A673 (cell line): ENCODE results near the gene TP53TG3E.
"Not testable (repeated sequence)": the region's sequence is repeated elsewhere in the genome, so short reads cannot be mapped to it uniquely, and the experiment has no call there.

Experiments
- EZH2 ChIP-seq: fragments of 200-600 bp; sonication (generic); IDR thresholded peaks from 2 replicates; pipeline ENCODE4 v1.6.1; 2017; ENCODE audit warnings: borderline replicate concordance, low read depth, mild to moderate bottlenecking, mixed read lengths, antibody characterized with exemption, low read length; ENCODE audit not compliant: poor library complexity, severe bottlenecking
- TF ChIP-seq, protein P1 (sequence below): fragments of 300-800, 200-600 bp; sonication (generic); conservative IDR thresholded peaks from 2 replicates; pipeline ENCODE4 v1.5.1; 2017; ENCODE audit warnings: low read depth, mild to moderate bottlenecking, antibody characterized with exemption, low read length, moderate library complexity, mixed read lengths

DNA sequence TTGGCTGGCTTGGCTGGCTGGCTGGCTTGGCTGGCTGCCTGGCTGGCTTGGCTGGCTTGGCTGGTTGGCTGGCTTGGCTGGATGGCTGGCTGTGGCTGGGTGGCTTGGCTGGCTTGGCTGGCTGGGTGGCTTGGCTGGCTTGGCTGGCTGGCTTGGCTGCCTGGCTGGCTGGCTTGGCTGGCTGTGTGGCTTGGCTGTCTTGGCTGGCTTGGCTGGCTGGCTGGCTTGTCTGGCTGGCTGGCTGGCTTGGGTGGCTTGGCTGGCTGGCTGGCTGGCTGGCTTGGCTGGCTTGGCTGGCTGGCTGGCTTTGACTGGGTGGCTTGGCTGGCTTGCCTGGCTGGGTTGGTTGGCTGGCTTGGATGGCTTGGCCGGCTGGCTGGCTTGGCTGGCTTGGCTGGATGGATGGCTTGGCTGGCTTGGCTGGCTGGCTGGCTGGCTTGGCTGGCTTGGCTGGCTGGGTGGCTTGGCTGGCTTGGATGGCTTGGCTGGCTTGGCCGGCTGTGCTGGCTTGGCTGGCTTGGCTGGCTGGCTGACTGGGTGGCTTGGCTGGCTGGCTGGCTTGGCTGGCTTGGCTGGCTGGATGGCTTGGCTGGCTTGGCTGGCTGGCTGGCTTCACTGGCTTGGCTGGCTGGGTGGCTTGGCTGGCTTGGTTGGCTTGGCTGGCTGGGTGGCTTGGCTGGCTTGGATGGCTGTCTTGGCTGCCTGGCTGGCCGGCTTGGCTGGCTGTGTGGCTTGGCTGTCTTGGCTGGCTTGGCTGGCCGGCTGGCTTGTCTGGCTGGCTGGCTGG is 32.3 kb downstream of the TP53TG3E start:
- TF ChIP-seq, protein P1, sequence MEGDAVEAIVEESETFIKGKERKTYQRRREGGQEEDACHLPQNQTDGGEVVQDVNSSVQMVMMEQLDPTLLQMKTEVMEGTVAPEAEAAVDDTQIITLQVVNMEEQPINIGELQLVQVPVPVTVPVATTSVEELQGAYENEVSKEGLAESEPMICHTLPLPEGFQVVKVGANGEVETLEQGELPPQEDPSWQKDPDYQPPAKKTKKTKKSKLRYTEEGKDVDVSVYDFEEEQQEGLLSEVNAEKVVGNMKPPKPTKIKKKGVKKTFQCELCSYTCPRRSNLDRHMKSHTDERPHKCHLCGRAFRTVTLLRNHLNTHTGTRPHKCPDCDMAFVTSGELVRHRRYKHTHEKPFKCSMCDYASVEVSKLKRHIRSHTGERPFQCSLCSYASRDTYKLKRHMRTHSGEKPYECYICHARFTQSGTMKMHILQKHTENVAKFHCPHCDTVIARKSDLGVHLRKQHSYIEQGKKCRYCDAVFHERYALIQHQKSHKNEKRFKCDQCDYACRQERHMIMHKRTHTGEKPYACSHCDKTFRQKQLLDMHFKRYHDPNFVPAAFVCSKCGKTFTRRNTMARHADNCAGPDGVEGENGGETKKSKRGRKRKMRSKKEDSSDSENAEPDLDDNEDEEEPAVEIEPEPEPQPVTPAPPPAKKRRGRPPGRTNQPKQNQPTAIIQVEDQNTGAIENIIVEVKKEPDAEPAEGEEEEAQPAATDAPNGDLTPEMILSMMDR = not testable (repeated sequence)
- not testable (repeated sequence) for TF ChIP-seq EZH2
